Cardiac fibroblast (primary cell): ENCODE results near the gene SSH2.

ENCODE experiments used
- DNase-seq, 2 donors: peaks; one replicate each; pipeline versions ENCODE4 v3.0.0 to v3.0.0-alpha.2; 2010; ENCODE audit warnings: low read depth in 2 of 2
- H3K4me3 ChIP-seq, 2 donors: replicated peaks in 1 of 2; 1 replicate in 1 of 2; 2 replicates in 1 of 2; pipeline ENCODE4 v1.5.1; 2011; ENCODE audit warnings: low read depth in 2 of 2, low read length in 2 of 2, mild to moderate bottlenecking in 2 of 2, moderate library complexity in 1 of 2
- CTCF ChIP-seq: IDR thresholded peaks from one replicate; pipeline ENCODE4 v1.5.1; 2011; ENCODE audit warnings: low read depth, mild to moderate bottlenecking, low read length, inconsistent platforms

The SSH2 gene

GRCh38 chr17:29589524-29590410 lies 340.3 kb downstream of the SSH2 start, which contains the start of gene GIT1:
TSS of gene GIT1 (minus strand) at chr17:29589648. CDS start at chr17:29589378, 270 bp downstream.
- DNase-seq: peak; percentile 74 to 89
- peak within 1 kb of the TSS; percentile 82 to 90 for H3K4me3 ChIP-seq
- TF ChIP-seq CTCF: no peak

- peak overlapping the region; percentile 82 to 90 for H3K4me3 ChIP-seq
- peak; percentile 29 to 38 for DNase-seq
- TF ChIP-seq CTCF: no peak
These were observed 341.2 kb downstream of the SSH2 start for GRCh38 chr17:29588562-29589411.

- no peak for DNase-seq
- no peak for TF ChIP-seq CTCF
- peak overlapping the region; percentile 82 to 90 for H3K4me3 ChIP-seq
These were observed 341.9 kb downstream of the SSH2 start for GRCh38 chr17:29588017-29588561.

GRCh38 chr17:29587591-29587990 lies 342.4 kb downstream of the SSH2 start:
- no peak for TF ChIP-seq CTCF
- peak overlapping the region; percentile 82 to 90 for H3K4me3 ChIP-seq
- DNase-seq: no peak

GRCh38 chr17:29586676-29587469 lies 343.2 kb downstream of the SSH2 start:
- H3K4me3 ChIP-seq: peak overlapping the region in 1 of 2 donors; percentile 82
- TF ChIP-seq CTCF: no peak
- no peak for DNase-seq
